Activated T-cell treated with anti-CD3 and anti-CD28 coated beads, Interleukin-2, amount 50 U/mL, for 72 hours (primary cell): ENCODE results near the gene SCFD2. TPM values are rescaled to one million over a fixed set of nuclear protein-coding genes. Genes with fewer than 3 reads are reported as not detected.

Experiments used
- ATAC-seq, 2 donors: fragments of 150-1000 bp; cut with Tn5 transposase; replicated peaks in 1 of 2; 2 replicates each; pipeline ENCODE4 v1.10.0; 2021; ENCODE audit warnings: moderate library complexity in 2 of 2, mild to moderate bottlenecking in 1 of 2
- DNase-seq, 2 donors: peaks; one replicate each; pipeline ENCODE4 v3.0.0; 2021 to 2022; ENCODE audit warnings: mixed read lengths in 1 of 2
- H3K27ac Mint-ChIP-seq: one replicate; pipeline ENCODE4 v1.8.0; 2022; ENCODE audit warnings: mild to moderate bottlenecking, moderate library complexity, mixed read lengths
- H3K27me3 Mint-ChIP-seq: one replicate; pipeline ENCODE4 v1.8.0; 2022; ENCODE audit warnings: low read depth, mixed read lengths
- H3K36me3 Mint-ChIP-seq, 2 donors: one replicate each; pipeline ENCODE4 v1.8.0; 2022; ENCODE audit warnings: mixed read lengths in 2 of 2, mild to moderate bottlenecking in 1 of 2; ENCODE audit not compliant: insufficient read depth in 2 of 2
- H3K4me1 Mint-ChIP-seq: one replicate; pipeline ENCODE4 v1.8.0; 2022; ENCODE audit warnings: low read depth, mixed read lengths
- H3K4me3 Mint-ChIP-seq, 2 donors: one replicate each; pipeline ENCODE4 v1.8.0; 2022; ENCODE audit warnings: mild to moderate bottlenecking in 2 of 2, mixed read lengths in 2 of 2, moderate library complexity in 2 of 2
- H3K9me3 Mint-ChIP-seq, 2 donors: one replicate each; pipeline ENCODE4 v1.8.0; 2022; ENCODE audit warnings: mixed read lengths in 2 of 2
- total RNA-seq, 2 donors: library from RNA; stranded (reverse); gene quantifications; one replicate each; pipeline ENCODE4 v1.2.3, GENCODE V29; 2022

Gene SCFD2
- total RNA-seq, 2 donors from 2014 or later, result 15.5 to 17.6 TPM

GRCh38 chr4:52889354-52889753 lies 476.5 kb downstream of the SCFD2 start:
- ATAC-seq (no peak), DNase-seq (no peak)
- H3K9me3 Mint-ChIP-seq, result peaks cover 5 to 8% of the 10 kb centered on the region in 2 donors
- no peaks in the 10 kb centered on the region for H3K27me3 Mint-ChIP-seq
- peaks cover 26% of the 10 kb centered on the region for H3K4me1 Mint-ChIP-seq
- peak overlapping the region; percentile 61 to 73 for H3K4me3 Mint-ChIP-seq
- H3K27ac Mint-ChIP-seq, result peak overlapping the region; percentile 6
- peaks cover 13 to 18% of the 10 kb centered on the region in 2 donors for H3K36me3 Mint-ChIP-seq

- Mint-ChIP-seq H3K4me1 (peaks cover 18% of the 10 kb centered on the region), H3K9me3 (peaks cover 5 to 6% of the 10 kb centered on the region in 2 donors), H3K27ac (no peak overlapping the region), H3K36me3 (peaks cover 18 to 19% of the 10 kb centered on the region in 2 donors), H3K27me3 (no peaks in the 10 kb centered on the region), H3K4me3 (no peak overlapping the region)
- ATAC-seq (no peak), DNase-seq (no peak)
These were observed 480.9 kb downstream of the SCFD2 start for GRCh38 chr4:52884994-52885393.

GRCh38 chr4:52883707-52884669 lies 481.9 kb downstream of the SCFD2 start:
- ATAC-seq, result peak in 1 of 2 donors; percentile 33
- no peaks in the 10 kb centered on the region for H3K27me3 Mint-ChIP-seq
- H3K9me3 Mint-ChIP-seq, result peaks cover 5 to 6% of the 10 kb centered on the region in 2 donors
- no peak for DNase-seq
- H3K27ac Mint-ChIP-seq, result no peak overlapping the region
- H3K4me1 Mint-ChIP-seq, result peaks cover 10% of the 10 kb centered on the region
- no peak overlapping the region for H3K4me3 Mint-ChIP-seq
- peaks cover 14 to 16% of the 10 kb centered on the region in 2 donors for H3K36me3 Mint-ChIP-seq

GRCh38 chr4:52883183-52883621 lies 482.7 kb downstream of the SCFD2 start:
- Mint-ChIP-seq H3K27ac (no peak overlapping the region), H3K4me1 (peaks cover 5% of the 10 kb centered on the region), H3K4me3 (no peak overlapping the region), H3K36me3 (peaks cover 7 to 12% of the 10 kb centered on the region in 2 donors), H3K9me3 (peaks cover 0 to 1% of the 10 kb centered on the region in 2 donors), H3K27me3 (no peaks in the 10 kb centered on the region)
- ATAC-seq (no peak), DNase-seq (no peak)

- Mint-ChIP-seq H3K27me3 (no peaks in the 10 kb centered on the region), H3K36me3 (peaks cover 6% of the 10 kb centered on the region in 2 donors), H3K4me1 (peaks cover 27% of the 10 kb centered on the region), H3K4me3 (no peak overlapping the region), H3K9me3 (no peaks in the 10 kb centered on the region), H3K27ac (no peak overlapping the region)
- DNase-seq (no peak), ATAC-seq (no peak)
These were observed 484.9 kb downstream of the SCFD2 start for GRCh38 chr4:52880994-52881393.

- ATAC-seq (no peak), DNase-seq (no peak)
These were observed 486.4 kb downstream of the SCFD2 start for GRCh38 chr4:52879471-52879870.

GRCh38 chr4:52877694-52878093 lies 488.2 kb downstream of the SCFD2 start:
- H3K9me3 Mint-ChIP-seq, result no peaks in the 10 kb centered on the region
- peaks cover 29% of the 10 kb centered on the region for H3K4me1 Mint-ChIP-seq
- peaks cover 2 to 7% of the 10 kb centered on the region in 2 donors for H3K36me3 Mint-ChIP-seq
- no peak for ATAC-seq
- no peak overlapping the region for H3K27ac Mint-ChIP-seq
- no peak for DNase-seq
- H3K27me3 Mint-ChIP-seq, result no peaks in the 10 kb centered on the region
- no peak overlapping the region for H3K4me3 Mint-ChIP-seq

More at GRCh38 chr4:52879471-52879870, 486.4 kb downstream of the SCFD2 start:
- Mint-ChIP-seq H3K27ac (no peak overlapping the region), H3K4me1 (peaks cover 29% of the 10 kb centered on the region), H3K27me3 (no peaks in the 10 kb centered on the region), H3K36me3 (peaks cover 4 to 5% of the 10 kb centered on the region in 2 donors), H3K9me3 (no peaks in the 10 kb centered on the region), H3K4me3 (no peak overlapping the region)

GRCh38 chr4:52877036-52877435 lies 488.8 kb downstream of the SCFD2 start:
- no peaks in the 10 kb centered on the region for H3K9me3 Mint-ChIP-seq
- no peaks in the 10 kb centered on the region for H3K27me3 Mint-ChIP-seq

GRCh38 chr4:52876069-52876468 lies 489.8 kb downstream of the SCFD2 start:
- Mint-ChIP-seq H3K9me3 (no peaks in the 10 kb centered on the region), H3K27ac (no peak overlapping the region), H3K4me3 (no peak overlapping the region), H3K36me3 (peaks cover 2 to 8% of the 10 kb centered on the region in 2 donors), H3K27me3 (no peaks in the 10 kb centered on the region), H3K4me1 (peaks cover 25% of the 10 kb centered on the region)
- DNase-seq (no peak), ATAC-seq (peak in 1 of 2 donors; percentile 22)

More at GRCh38 chr4:52877036-52877435, 488.8 kb downstream of the SCFD2 start:
- Mint-ChIP-seq H3K27ac (no peak overlapping the region), H3K36me3 (peaks cover 2 to 11% of the 10 kb centered on the region in 2 donors), H3K4me3 (no peak overlapping the region), H3K4me1 (peaks cover 29% of the 10 kb centered on the region)
- DNase-seq (no peak), ATAC-seq (no peak)

- H3K27me3 Mint-ChIP-seq, result no peaks in the 10 kb centered on the region
- peaks cover 2 to 10% of the 10 kb centered on the region in 2 donors for H3K36me3 Mint-ChIP-seq
- H3K27ac Mint-ChIP-seq, result no peak overlapping the region
- no peak for ATAC-seq
- no peak for DNase-seq
- H3K4me3 Mint-ChIP-seq, result no peak overlapping the region
- no peaks in the 10 kb centered on the region for H3K9me3 Mint-ChIP-seq
- peaks cover 25% of the 10 kb centered on the region for H3K4me1 Mint-ChIP-seq
These were observed 490.9 kb downstream of the SCFD2 start for GRCh38 chr4:52874948-52875347.

- Mint-ChIP-seq H3K27ac (no peak overlapping the region), H3K4me1 (peaks cover 25% of the 10 kb centered on the region), H3K9me3 (no peaks in the 10 kb centered on the region), H3K4me3 (no peak overlapping the region), H3K36me3 (peaks cover 2 to 10% of the 10 kb centered on the region in 2 donors), H3K27me3 (no peaks in the 10 kb centered on the region)
- DNase-seq, result no peak
- ATAC-seq, result no peak
These were observed 492.0 kb downstream of the SCFD2 start for GRCh38 chr4:52873861-52874343.

GRCh38 chr4:52873191-52873590 lies 492.7 kb downstream of the SCFD2 start:
- Mint-ChIP-seq H3K27ac (no peak overlapping the region), H3K4me3 (no peak overlapping the region), H3K4me1 (peaks cover 25% of the 10 kb centered on the region), H3K27me3 (no peaks in the 10 kb centered on the region), H3K36me3 (peaks cover 2 to 10% of the 10 kb centered on the region in 2 donors), H3K9me3 (no peaks in the 10 kb centered on the region)
- DNase-seq, result no peak
- ATAC-seq, result no peak

GRCh38 chr4:52870225-52870624 lies 495.6 kb downstream of the SCFD2 start:
- no peak for ATAC-seq
- peaks cover 4 to 10% of the 10 kb centered on the region in 2 donors for H3K36me3 Mint-ChIP-seq

More at GRCh38 chr4:52870225-52870624, 495.6 kb downstream of the SCFD2 start:
- DNase-seq, result no peak
- Mint-ChIP-seq H3K27me3 (no peaks in the 10 kb centered on the region), H3K27ac (no peak overlapping the region), H3K4me3 (no peak overlapping the region), H3K9me3 (no peaks in the 10 kb centered on the region), H3K4me1 (no peaks in the 10 kb centered on the region)
